NCI-H2227 treated with DMSO at 0.1 percent for 48 hours (cell line): ENCODE data around the gene COX8A.
"Not testable (repeated sequence)": the region's sequence is repeated elsewhere in the genome, so short reads cannot be mapped to it uniquely, and the experiment has no call there.

ENCODE experiments used
- DNase-seq: peaks from one replicate; lab custom pipeline; 2025; lab: John Stamatoyannopoulos, UW

The COX8A gene

DNA sequence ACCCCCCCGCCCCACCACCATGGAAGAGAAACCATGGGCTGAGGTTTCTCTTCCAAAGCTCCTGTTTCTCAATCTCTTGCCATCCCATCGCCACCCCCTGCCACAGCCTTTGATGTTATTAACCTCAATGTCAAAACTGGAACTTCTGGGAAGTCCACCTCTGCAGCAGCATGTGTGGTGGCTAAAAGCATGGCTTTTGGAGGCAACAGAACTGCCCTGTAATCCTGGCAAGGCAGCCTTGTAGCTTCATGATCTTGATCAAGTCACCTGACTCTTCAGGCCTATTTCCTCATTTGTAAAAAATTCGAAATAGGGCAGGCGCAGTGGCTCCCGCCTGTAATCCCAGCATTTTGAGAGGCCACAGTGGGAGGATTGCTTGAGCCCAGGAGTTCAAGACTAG lies 3.5 kb upstream of the COX8A start:
- DNase-seq = no peak

DNA sequence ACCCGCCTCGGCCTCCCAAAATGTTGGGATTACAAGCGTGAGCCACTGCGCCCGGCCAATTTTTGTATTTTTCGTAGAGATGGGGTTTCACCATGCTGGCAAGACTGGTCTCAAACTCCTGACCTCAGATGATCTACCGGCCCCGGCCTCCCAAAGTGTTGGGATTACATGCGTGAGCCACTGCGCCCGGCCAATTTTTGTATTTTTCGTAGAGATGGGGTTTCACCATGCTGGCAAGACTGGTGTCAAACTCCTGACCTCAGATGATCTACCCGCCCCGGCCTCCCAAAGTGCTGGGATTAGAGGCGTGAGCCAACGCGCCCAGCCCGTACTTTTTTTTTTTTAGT lies 535 bp upstream of the COX8A start:
- not testable (repeated sequence) for DNase-seq

DNA sequence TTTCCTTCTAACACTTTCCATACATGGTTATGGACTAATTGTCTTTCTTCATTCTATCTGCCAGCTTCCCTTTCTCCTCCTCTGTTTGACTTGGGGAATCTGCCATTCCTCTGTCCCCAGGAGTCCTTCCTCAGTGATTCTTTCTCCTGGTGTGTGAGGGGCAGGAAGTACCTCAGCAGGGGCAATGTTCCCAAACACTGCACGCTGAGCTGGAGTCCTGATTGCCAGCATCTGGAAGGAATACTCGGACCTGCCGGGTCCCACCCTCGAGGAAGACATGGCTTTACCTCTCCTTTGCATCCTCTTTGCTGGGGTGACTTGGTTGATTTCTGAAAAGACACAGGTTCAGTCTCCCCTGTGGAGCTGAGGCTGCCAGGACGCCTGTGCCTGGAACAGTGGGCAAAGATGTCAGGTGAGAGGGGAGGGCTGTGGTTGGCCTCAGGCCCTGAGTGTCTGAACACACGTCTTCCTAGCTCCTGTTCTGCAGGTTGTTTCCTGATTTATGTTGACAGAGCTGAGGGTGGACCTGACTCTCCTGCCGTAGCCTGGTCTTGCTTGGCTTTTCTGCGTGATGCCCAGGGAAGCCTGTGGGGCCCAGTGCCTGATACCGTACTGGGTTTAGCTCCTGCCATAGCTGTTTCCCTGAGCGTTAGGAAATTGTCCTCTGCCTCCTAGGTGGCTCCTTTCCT lies 4.3 kb downstream of the COX8A start:
- DNase-seq = no peak

DNA sequence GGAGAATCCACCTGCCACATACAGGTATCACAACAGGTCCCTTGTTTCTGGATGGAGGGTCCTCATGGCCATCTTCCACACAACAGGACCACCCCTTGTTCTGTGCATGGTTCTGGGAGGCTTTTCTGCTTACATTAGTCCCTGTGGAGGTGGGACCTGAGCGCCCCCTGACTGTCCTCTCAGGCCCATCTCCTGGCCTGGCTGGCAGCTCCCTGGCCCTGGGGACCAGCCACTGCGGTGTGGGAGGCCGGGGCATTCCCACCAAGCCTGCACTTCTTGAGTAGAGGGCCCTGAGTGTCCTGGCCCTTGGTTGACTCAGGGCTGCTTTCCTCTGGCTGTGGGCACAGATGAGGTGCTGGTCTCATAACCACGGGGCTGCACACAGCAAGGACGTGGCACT lies 5.0 kb downstream of the COX8A start:
- DNase-seq = no peak

DNA sequence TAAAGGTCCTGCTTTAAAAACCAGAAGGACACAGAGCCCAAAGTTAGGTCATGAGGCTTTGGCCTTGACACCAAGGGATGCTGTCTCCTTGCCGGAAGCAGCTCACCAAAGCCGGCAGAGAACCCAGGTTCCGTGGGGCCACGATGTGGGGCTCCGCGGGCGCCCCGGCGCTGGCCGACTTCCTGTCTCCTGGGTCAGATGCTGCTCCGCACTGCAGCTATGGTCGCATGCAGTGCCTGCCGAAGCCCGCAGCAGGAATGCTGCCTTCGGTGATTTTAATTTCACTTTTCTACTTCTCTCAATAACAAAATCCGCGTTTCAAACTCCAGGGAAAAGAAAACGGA lies 11.4 kb downstream of the COX8A start:
- no peak for DNase-seq

DNA sequence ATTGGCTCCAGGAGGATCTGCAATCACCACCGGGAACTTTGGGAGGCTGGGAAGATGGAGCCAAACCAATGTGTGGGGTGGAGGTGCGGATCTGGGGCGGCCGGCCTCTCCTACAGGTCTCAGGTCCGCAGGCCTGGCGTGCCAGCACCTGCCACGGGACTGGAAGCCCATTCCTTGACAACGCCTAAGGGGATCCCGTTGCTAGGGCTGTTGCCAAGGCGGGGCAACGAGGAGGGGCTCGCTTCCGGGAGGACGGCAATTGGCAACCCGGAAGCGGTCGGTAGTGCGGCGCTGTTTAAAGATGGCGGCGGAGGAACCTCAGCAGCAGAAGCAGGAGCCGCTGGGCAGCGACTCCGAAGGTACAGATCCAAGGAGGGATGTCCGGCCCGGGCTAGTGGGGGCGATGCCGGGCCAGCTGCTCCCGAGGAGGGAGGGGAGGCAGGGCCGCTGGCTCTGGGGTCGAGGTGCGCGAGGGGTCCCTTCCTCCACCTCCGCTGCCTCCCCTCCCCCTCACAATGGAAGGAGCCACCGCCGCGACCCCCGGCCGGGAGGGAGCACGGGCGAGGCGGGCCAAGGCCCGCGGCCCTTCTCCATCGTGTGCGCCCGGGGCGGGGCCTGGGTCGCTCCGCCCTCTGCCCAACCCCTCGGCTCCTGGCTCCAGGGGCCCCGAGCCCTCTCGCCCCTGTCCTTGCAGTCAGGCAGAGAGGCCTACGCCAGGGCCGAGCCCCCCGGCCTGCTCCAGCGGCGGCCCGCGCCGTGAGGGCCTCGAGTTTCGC lies 11.9 kb downstream of the COX8A start, which contains the start of gene OTUB1:
Gene OTUB1, plus strand, starts transcription at position 283 of the 776 bp plus-strand sequence. Its CDS starts 19 bp downstream, at position 302.
- peak; percentile 92 for DNase-seq

DNA sequence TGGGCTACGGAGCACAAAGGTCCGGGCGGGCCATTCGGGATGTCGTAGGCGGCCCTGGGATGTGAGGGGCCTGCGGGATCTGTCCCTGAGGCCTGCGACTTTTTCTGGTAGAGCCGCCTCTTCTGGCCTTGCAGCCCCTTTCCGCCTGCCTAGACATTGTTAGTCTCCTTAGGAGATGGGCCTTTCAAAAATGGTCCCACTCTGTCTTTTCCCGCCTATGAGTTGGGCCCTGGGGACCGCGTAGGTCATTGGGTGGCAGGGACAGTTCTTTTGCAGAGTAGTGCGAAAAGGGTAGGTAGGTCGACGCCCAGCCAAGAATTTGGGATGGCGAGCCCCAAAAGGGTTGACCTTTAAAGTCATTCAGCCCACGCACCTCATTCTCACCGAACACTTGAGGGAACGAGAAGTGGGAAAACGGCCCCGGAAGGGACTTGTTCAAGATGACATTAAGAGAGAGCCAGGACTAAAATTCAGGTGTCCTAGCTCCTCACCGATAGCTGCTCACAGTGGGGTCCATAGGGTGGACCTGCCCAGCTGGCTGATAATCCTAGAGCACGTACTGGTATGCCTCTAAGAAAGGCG lies 12.6 kb downstream of the COX8A start:
- no peak for DNase-seq

DNA sequence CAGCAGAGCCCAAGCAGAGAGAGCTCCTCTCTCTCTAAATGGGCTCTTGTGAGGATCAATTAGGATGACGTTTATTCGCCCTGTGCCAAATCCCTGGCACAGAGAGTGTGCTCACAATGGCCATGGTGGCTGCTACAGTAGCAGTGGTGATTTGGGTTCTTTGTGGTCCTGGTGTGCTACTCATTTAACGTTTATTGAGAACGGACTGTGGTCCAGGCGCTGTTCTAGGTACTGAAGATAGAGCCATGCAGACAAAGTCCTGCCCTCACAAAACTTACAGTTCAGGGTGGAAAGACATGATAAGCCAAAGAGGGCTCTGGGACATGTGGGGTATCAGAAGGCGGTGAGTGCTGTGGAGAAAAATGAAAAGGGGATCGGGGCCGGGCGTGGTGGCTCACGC lies 17.1 kb downstream of the COX8A start:
- no peak for DNase-seq

DNA sequence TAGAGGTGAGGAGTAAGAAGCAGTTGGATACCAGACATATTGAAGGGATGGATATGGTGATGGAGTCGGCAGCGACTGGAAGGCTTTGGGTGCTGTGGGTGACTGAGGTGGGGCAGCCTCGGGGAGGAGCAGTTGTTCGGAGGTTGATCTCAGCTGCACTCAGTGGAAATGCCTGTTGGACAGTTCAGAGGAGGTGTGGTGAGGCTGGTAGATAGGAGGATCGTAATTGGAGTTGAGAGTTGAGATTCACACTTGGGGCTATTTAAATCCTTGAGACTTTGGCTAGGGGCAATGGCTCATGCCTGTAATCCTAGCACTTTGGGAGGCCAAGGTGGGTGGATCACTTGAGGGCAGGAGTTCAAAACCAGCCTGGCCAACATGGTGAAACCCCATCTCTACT lies 18.7 kb downstream of the COX8A start:
- no peak for DNase-seq

DNA sequence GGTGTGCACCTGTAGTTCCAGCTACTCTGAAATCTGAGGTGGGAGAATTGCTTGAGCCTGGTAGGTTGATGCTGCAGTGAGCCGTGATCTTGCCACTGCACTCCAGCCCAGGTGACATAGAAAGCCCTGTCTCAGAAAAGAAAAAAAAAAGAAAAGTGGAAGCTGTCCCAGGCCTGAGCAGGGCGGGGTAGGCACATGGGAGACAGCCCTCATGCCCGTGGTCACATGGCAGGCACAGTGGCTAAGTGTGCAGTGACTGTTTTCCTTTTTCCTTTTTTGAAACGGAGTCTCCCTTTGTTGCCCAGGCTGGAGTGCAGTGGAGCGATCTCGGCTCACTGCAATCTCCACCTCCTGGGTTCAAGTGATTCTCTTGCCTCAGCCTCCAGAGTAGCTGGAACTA lies 19.6 kb downstream of the COX8A start:
- DNase-seq = no peak

DNA sequence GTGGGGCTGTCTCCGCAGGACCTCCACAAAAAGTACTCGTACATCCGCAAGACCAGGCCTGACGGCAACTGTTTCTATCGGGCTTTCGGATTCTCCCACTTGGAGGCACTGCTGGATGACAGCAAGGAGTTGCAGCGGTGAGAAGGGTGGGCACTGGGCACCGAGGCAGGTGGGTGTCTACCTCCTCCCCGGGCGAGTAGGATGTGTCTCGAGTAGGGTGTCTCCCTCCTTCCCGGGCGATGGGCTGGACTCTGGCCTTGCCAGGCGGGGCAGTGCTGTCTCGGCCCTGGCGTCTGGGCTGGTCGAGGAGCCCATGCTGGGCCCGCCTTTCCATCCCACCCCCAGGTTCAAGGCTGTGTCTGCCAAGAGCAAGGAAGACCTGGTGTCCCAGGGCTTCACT lies 22.1 kb downstream of the COX8A start:
- DNase-seq = no peak

DNA sequence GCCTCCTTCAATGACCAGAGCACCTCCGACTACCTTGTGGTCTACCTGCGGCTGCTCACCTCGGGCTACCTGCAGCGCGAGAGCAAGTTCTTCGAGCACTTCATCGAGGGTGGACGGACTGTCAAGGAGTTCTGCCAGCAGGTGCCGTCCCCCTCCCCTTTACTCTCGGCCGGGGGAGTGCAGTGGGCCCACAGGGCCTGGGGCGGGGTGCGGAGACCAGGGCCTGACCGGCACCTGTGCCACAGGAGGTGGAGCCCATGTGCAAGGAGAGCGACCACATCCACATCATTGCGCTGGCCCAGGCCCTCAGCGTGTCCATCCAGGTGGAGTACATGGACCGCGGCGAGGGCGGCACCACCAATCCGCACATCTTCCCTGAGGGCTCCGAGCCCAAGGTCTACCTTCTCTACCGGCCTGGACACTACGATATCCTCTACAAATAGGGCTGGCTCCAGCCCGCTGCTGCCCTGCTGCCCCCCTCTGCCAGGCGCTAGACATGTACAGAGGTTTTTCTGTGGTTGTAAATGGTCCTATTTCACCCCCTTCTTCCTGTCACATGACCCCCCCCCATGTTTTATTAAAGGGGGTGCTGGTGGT lies 22.8 kb downstream of the COX8A start:
- DNase-seq = no peak

DNA sequence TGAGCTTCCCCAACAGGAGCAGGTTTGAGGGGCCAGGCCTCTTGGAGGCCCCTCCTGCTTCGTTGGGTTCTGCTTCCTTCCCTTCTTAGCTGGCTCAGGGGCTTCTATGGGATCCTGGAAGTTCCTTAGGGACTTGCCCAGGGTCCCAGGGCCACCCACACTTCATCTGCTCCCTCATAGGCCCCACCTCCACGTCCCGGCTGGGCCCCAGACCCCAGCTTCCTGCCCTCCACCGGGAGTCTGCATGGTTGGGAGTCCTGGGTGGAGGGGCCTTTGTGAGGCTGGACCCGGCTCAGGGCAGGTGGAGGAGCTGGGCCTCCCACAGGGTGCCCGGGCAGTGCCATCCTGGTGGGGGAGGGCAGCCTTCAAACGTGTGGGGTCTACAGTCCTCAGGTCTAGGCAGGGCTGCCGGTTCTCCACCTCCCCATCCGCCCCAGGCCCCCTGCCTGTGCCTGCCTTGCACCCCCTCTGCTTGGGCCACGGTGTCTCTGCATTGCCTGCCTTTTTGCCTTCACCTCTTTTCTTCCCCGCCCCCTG lies 23.4 kb downstream of the COX8A start:
- DNase-seq = no peak

DNA sequence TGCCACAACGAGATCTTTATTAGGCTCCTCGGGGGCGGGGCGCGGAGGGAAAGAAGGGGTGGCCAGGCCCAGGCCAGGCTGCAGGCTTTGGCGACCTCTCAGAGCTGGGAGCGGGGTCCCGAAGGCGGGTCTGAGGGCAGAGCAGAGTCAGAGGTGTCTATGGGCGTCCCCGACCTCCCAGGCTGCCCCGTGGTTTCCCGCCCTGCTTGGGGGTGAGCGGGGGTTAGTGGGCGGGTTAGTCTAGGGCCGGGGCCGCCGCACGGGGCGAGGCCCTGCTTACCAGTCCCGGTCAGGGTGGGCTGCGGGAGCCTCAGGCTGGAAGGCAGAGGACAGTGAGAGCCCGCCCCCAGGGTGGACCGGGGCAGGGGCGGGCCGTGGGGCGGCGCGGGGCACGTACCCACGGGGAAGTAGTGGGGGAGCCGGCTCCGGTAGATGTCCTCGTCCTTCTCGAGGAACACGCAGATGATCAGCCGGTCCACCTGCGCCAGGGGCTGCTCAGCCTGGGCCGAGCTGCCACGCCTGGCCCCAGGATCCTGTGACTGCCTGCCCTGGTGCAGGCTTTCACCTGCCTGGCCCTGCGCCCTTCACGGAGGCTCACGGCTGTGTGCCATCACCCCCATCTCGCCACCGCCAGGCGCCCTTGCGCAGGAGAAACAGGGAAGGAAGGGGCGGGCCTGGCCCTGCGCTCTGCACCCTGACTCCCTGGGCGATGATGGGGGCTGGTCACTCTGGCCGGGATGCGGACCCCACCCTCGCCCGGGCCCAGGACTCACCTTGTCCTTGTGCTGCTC lies 24.3 kb downstream of the COX8A start:
- no peak for DNase-seq

DNA sequence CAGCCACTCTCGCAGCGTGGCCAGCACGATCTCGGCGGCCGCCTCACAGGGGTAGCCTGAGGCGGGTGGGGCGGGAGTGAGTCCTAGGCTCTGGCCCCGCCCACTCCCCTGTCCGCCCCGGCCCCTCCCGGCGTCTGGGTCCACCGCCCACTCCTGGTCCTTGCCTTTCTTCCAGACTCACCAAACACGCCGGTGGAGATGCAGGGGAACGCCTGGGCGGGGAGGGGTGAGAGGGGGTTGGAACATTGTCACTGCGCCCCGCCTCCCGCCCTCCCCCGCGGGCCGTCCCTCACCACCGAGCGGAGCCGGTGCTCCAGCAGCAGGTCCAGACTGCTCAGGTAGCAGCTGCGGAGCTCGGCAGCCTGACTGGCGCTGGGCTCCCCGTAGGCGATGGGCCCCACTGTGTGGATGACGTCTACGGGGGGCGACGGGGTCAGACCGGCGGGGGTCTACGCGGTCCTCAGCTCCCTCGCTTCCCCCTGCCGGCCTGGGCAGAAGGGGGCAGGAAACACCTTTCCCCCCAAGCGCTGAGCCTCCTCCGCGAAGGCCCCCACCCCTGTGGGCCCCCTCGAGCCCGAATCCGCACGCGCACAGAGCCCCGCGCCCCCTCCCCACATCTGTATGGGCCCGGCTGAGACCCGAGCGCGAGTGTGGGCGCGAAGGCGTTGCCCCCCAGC lies 25.1 kb downstream of the COX8A start:
- DNase-seq = no peak

DNA sequence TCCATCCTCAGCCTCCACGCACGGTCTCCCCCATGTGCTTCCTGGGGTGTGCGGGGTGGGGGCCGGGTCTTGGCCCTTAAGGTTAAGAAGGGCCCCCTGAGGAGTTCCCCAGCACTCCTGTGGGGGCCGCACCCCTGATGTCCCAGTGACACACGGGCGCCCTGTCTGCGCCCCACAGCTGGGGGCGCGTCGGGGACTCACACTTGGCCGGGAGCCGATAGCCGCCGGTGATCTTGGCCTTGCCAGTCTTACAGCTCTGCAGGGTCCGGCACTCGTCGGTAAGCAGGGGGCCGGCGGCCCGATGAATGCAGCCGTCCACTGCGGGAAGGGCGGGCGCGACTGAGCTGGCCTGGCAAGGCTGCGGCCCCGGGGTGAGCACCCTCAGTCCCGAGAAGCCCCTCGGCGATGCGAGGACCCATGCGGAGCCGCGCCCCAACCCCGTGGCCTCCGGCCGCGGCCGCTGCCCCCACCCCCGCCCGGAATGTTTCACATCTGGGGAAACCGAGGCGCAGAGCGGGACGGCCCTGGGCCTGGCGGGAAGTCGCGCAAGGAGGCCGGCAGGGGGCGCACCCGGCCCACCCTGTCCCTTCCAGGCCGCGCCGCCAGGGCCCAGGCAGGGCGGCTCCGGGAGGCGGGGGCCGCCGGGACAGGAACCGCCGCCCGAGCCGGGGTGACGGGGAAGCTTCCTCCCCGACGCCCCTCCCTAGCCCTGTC lies 25.8 kb downstream of the COX8A start:
- DNase-seq = no peak

DNA sequence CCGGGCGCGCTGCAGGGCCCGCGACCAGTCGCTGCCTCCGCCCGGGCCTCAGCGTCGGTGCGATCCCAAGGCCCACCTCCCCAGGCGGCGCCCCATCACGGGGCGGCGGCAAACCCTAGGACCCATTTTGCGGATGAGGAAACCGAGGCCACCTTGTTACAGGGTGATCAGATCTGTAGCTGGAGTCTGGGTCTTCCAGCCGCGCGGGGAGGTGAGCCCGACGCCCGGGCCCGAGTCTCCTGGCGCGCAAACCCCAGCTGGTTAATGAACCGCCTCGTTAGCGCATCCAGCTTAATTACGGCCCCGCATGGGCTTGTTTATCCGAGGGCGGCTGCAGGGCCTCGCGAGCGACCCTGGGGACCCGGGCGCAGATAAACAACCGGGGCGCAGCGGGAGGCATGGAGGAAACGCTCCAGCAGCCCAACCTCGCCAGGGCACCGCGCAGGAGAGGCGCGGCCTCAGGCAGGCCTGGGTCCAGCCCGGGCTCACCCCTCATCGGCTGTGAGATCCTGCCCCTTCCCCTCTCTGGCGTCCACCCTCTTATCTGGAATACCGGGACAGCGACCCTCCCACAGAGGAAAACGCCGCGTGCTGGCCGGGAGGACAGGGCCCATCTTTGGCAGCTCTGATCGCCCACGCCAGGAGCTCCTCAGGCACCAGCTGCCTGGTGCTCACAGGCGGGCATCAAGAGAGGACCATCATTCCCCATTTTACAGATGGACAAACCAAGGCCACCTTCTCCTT lies 26.5 kb downstream of the COX8A start:
- DNase-seq = no peak

DNA sequence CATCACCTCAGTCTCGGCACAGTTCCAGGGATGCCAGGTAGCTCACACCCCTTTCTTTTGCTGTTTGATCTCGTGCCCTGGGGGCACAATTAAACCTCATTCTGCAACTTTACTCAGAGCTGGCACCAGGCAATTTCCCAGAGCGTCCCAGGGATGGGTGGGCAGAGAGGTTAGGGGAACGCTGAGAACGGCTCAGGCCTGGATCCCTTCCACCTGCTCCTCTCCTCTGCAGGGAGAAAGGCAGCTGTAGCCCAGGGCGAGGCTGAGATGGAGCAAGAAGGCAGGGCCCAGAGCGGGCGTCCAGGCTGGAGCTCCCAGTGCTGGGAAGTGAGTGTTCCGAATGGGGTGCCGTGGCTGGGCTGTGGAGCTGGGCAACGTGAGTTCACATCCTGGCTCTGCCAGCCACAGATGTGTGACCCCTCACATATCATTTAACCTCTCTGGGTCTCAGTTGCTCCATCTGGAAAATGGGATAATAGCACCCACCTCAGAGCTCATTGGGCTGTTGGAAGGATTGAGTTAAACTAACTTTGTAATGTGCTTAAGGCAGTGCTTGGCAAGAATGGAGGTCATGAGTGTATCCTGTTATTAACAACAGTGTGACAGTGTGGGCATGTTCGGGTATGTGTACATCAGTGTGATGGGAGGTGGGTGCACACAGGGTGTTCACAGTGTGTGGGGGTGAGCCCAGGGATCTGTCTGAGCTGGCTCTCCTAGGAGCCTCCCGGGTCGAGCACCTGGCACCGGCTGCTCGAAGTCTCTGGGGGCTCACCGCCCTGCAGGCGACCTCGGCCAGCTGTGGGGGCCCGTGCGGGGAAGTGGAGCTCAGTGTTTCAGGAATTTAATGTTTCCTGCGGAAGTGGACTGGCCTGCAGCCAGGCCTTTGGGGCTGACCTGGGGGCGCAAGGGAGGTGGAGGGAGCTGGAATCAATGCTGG lies 27.3 kb downstream of the COX8A start:
- no peak for DNase-seq
